ENCODE data around the gene MYH7. TPM values are rescaled to one million over a fixed set of nuclear protein-coding genes. Genes with fewer than 3 reads are reported as not detected.

The MYH7 gene
- polyA plus RNA-seq, 4 donors = 0.37 to 8.6 (median 2.6) TPM

GRCh38 chr14:23409966-23410635 lies 25.4 kb downstream of the MYH7 start:
- WGBS, 3 donors = 74 to 78% (median 75%) methylated on average over 13 to 14 of the region's 14 CpGs
- Histone ChIP-seq H3K4me3 (ENCODE audit: low read depth in 1 of 3, low read length in 3 of 3) (no peak overlapping the region), H3K27me3 (ENCODE audit: control insufficient read depth in 3 of 3, insufficient read depth in 3 of 3, low read length in 3 of 3) (peaks cover 0 to 5% (median 0%) of the 10 kb centered on the region in 3 donors), H3K4me1 (ENCODE audit: control insufficient read depth in 3 of 3, insufficient read depth in 2 of 3, low read depth in 1 of 3, low read length in 2 of 3) (no peaks in the 10 kb centered on the region), H3K27ac (ENCODE audit: low read depth in 1 of 3, low read length in 2 of 3) (no peak overlapping the region), H3K36me3 (ENCODE audit: control insufficient read depth in 3 of 3, insufficient read depth in 2 of 3, low read depth in 1 of 3, low read length in 3 of 3) (no peaks in the 10 kb centered on the region), H3K9me3 (ENCODE audit: control insufficient read depth in 2 of 2, insufficient read depth in 1 of 2, low read depth in 1 of 2, low read length in 1 of 2) (no peaks in the 10 kb centered on the region)
- FAIRE-seq = no peak
- DNase-seq = no peak

GRCh38 chr14:23409475-23409874 lies 26.0 kb downstream of the MYH7 start:
- WGBS, 3 donors = 58 to 83% (median 61%) methylated on average over 2 of the region's 2 CpGs

GRCh38 chr14:23408307-23408630 lies 27.2 kb downstream of the MYH7 start:
- Histone ChIP-seq H3K9me3 (ENCODE audit: control insufficient read depth in 2 of 2, insufficient read depth in 1 of 2, low read depth in 1 of 2, low read length in 1 of 2) (no peaks in the 10 kb centered on the region), H3K4me3 (ENCODE audit: low read depth in 1 of 3, low read length in 3 of 3) (no peak overlapping the region), H3K36me3 (ENCODE audit: control insufficient read depth in 3 of 3, insufficient read depth in 2 of 3, low read depth in 1 of 3, low read length in 3 of 3) (no peaks in the 10 kb centered on the region), H3K27me3 (ENCODE audit: control insufficient read depth in 3 of 3, insufficient read depth in 3 of 3, low read length in 3 of 3) (peaks cover 0 to 5% (median 0%) of the 10 kb centered on the region in 3 donors), H3K4me1 (ENCODE audit: control insufficient read depth in 3 of 3, insufficient read depth in 2 of 3, low read depth in 1 of 3, low read length in 2 of 3) (no peaks in the 10 kb centered on the region), H3K27ac (ENCODE audit: low read depth in 1 of 3, low read length in 2 of 3) (no peak overlapping the region)
- FAIRE-seq (no peak), DNase-seq (no peak)
- 52 to 60% (median 53%) methylated on average over 5 of the region's 5 CpGs for WGBS, 3 donors

More at GRCh38 chr14:23409475-23409874, 26.0 kb downstream of the MYH7 start:
- DNase-seq (no peak), FAIRE-seq (no peak)
- Histone ChIP-seq H3K27ac (ENCODE audit: low read depth in 1 of 3, low read length in 2 of 3) (no peak overlapping the region), H3K4me1 (ENCODE audit: control insufficient read depth in 3 of 3, insufficient read depth in 2 of 3, low read depth in 1 of 3, low read length in 2 of 3) (no peaks in the 10 kb centered on the region), H3K9me3 (ENCODE audit: control insufficient read depth in 2 of 2, insufficient read depth in 1 of 2, low read depth in 1 of 2, low read length in 1 of 2) (no peaks in the 10 kb centered on the region), H3K4me3 (ENCODE audit: low read depth in 1 of 3, low read length in 3 of 3) (no peak overlapping the region), H3K36me3 (ENCODE audit: control insufficient read depth in 3 of 3, insufficient read depth in 2 of 3, low read depth in 1 of 3, low read length in 3 of 3) (no peaks in the 10 kb centered on the region), H3K27me3 (ENCODE audit: control insufficient read depth in 3 of 3, insufficient read depth in 3 of 3, low read length in 3 of 3) (peaks cover 0 to 5% (median 0%) of the 10 kb centered on the region in 3 donors)

GRCh38 chr14:23407516-23408306 lies 27.7 kb downstream of the MYH7 start, which contains the start of gene MYH6:
Gene MYH6, minus strand, starts transcription at chr14:23408273. Its CDS starts 1,050 bp downstream, at chr14:23407223.
- H3K27me3 ChIP-seq (ENCODE audit: control insufficient read depth in 3 of 3, insufficient read depth in 3 of 3, low read length in 3 of 3) = peaks cover 0 to 5% (median 0%) of the 10 kb centered on the region in 3 donors

GRCh38 chr14:23406725-23407355 lies 28.6 kb downstream of the MYH7 start:
- peaks cover 0 to 12% (median 0%) of the 10 kb centered on the region in 3 donors for H3K27me3 ChIP-seq (ENCODE audit: control insufficient read depth in 3 of 3, insufficient read depth in 3 of 3, low read length in 3 of 3)
- H3K4me3 ChIP-seq (ENCODE audit: low read depth in 1 of 3, low read length in 3 of 3) = no peak overlapping the region
- no peaks in the 10 kb centered on the region for H3K4me1 ChIP-seq (ENCODE audit: control insufficient read depth in 3 of 3, insufficient read depth in 2 of 3, low read depth in 1 of 3, low read length in 2 of 3)
- no peaks in the 10 kb centered on the region for H3K9me3 ChIP-seq (ENCODE audit: control insufficient read depth in 2 of 2, insufficient read depth in 1 of 2, low read depth in 1 of 2, low read length in 1 of 2)
- FAIRE-seq (no peak), DNase-seq (no peak)
- no peak overlapping the region for H3K27ac ChIP-seq (ENCODE audit: low read depth in 1 of 3, low read length in 2 of 3)
- WGBS, 3 donors = 86 to 88% (median 86%) methylated on average over 15 of the region's 15 CpGs
- H3K36me3 ChIP-seq (ENCODE audit: control insufficient read depth in 3 of 3, insufficient read depth in 2 of 3, low read depth in 1 of 3, low read length in 3 of 3) = no peaks in the 10 kb centered on the region

More at GRCh38 chr14:23407516-23408306, 27.7 kb downstream of the MYH7 start, which contains the start of gene MYH6:
- WGBS, 3 donors = 69 to 80% (median 75%) methylated on average over 14 to 15 of the region's 15 CpGs
- FAIRE-seq = no peak
- Histone ChIP-seq H3K9me3 (ENCODE audit: control insufficient read depth in 2 of 2, insufficient read depth in 1 of 2, low read depth in 1 of 2, low read length in 1 of 2) (no peaks in the 10 kb centered on the region), H3K27ac (ENCODE audit: low read depth in 1 of 3, low read length in 2 of 3) (no peak within 1 kb of the TSS), H3K4me1 (ENCODE audit: control insufficient read depth in 3 of 3, insufficient read depth in 2 of 3, low read depth in 1 of 3, low read length in 2 of 3) (no peaks in the 10 kb centered on the region), H3K36me3 (ENCODE audit: control insufficient read depth in 3 of 3, insufficient read depth in 2 of 3, low read depth in 1 of 3, low read length in 3 of 3) (no peaks in the 10 kb centered on the region), H3K4me3 (ENCODE audit: low read depth in 1 of 3, low read length in 3 of 3) (no peak within 1 kb of the TSS)
- no peak for DNase-seq

- WGBS, 3 donors = 57 to 64% (median 63%) methylated on average over 4 of the region's 4 CpGs
- H3K36me3 ChIP-seq (ENCODE audit: control insufficient read depth in 3 of 3, insufficient read depth in 2 of 3, low read depth in 1 of 3, low read length in 3 of 3) = no peaks in the 10 kb centered on the region
- H3K27me3 ChIP-seq (ENCODE audit: control insufficient read depth in 3 of 3, insufficient read depth in 3 of 3, low read length in 3 of 3) = peaks cover 0 to 13% (median 0%) of the 10 kb centered on the region in 3 donors
- H3K4me1 ChIP-seq (ENCODE audit: control insufficient read depth in 3 of 3, insufficient read depth in 2 of 3, low read depth in 1 of 3, low read length in 2 of 3) = no peaks in the 10 kb centered on the region
- FAIRE-seq = no peak
- DNase-seq = no peak
- no peaks in the 10 kb centered on the region for H3K9me3 ChIP-seq (ENCODE audit: control insufficient read depth in 2 of 2, insufficient read depth in 1 of 2, low read depth in 1 of 2, low read length in 1 of 2)
- H3K4me3 ChIP-seq (ENCODE audit: low read depth in 1 of 3, low read length in 3 of 3) = no peak overlapping the region
- H3K27ac ChIP-seq (ENCODE audit: low read depth in 1 of 3, low read length in 2 of 3) = no peak overlapping the region
These were observed 29.2 kb downstream of the MYH7 start for GRCh38 chr14:23406244-23406643.

GRCh38 chr14:23405516-23406025 lies 29.9 kb downstream of the MYH7 start:
- FAIRE-seq (no peak), DNase-seq (no peak)
- no peaks in the 10 kb centered on the region for H3K4me1 ChIP-seq (ENCODE audit: control insufficient read depth in 3 of 3, insufficient read depth in 2 of 3, low read depth in 1 of 3, low read length in 2 of 3)
- H3K36me3 ChIP-seq (ENCODE audit: control insufficient read depth in 3 of 3, insufficient read depth in 2 of 3, low read depth in 1 of 3, low read length in 3 of 3) = no peaks in the 10 kb centered on the region
- H3K9me3 ChIP-seq (ENCODE audit: control insufficient read depth in 2 of 2, insufficient read depth in 1 of 2, low read depth in 1 of 2, low read length in 1 of 2) = no peaks in the 10 kb centered on the region
- H3K4me3 ChIP-seq (ENCODE audit: low read depth in 1 of 3, low read length in 3 of 3) = no peak overlapping the region
- no peak overlapping the region for H3K27ac ChIP-seq (ENCODE audit: low read depth in 1 of 3, low read length in 2 of 3)
- H3K27me3 ChIP-seq (ENCODE audit: control insufficient read depth in 3 of 3, insufficient read depth in 3 of 3, low read length in 3 of 3) = peaks cover 0 to 13% (median 0%) of the 10 kb centered on the region in 3 donors
- 79 to 84% (median 81%) methylated on average over 13 of the region's 13 CpGs for WGBS, 3 donors

- FAIRE-seq (no peak), DNase-seq (no peak)
- Histone ChIP-seq H3K9me3 (ENCODE audit: control insufficient read depth in 2 of 2, insufficient read depth in 1 of 2, low read depth in 1 of 2, low read length in 1 of 2) (no peaks in the 10 kb centered on the region), H3K4me3 (ENCODE audit: low read depth in 1 of 3, low read length in 3 of 3) (no peak overlapping the region), H3K36me3 (ENCODE audit: control insufficient read depth in 3 of 3, insufficient read depth in 2 of 3, low read depth in 1 of 3, low read length in 3 of 3) (no peaks in the 10 kb centered on the region), H3K4me1 (ENCODE audit: control insufficient read depth in 3 of 3, insufficient read depth in 2 of 3, low read depth in 1 of 3, low read length in 2 of 3) (no peaks in the 10 kb centered on the region), H3K27me3 (ENCODE audit: control insufficient read depth in 3 of 3, insufficient read depth in 3 of 3, low read length in 3 of 3) (peaks cover 0 to 13% (median 0%) of the 10 kb centered on the region in 3 donors), H3K27ac (ENCODE audit: low read depth in 1 of 3, low read length in 2 of 3) (no peak overlapping the region)
- 62 to 78% (median 67%) methylated on average over 9 to 10 of the region's 10 CpGs for WGBS, 3 donors
These were observed 30.4 kb downstream of the MYH7 start for GRCh38 chr14:23405096-23405495.

Measured in small intestine (tissue), 7 donors.